ENCODE data around the gene LRIG1.

Gene LRIG1

DNA sequence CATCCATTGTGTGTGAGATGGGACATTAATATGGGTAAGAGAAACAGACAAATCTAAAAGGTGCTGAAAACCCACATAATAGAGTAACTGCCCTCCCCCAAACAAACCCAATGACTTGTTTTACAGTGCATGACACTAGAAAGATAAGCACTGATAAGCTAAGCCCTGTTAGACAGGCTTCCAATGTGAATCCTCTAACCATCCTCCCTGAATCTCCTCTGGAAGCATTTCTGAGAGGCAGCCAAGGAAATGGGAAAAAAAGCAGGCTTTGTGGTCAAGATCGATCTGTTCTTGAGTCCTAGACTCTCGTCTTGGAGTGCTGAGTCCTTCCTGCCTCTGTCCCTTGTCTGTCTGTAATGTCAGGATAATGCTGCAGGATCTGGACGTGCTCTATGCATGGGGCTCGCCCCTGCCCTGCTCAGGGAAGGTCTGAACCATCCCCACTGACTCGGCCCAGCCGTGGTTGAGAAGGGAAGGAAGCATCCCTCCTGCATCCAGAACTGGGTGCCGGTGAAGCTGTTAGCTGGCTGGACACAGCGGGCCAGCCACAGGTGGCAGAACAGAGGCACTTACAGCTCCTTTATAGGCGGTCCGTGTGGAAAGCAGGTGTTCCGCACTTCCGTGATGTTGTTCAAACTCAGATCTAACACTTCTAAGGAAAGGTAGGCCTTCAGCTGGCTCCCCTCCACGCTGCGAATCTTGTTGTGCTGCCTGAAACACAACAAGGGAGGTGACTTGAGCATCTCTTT is 84.1 kb downstream of the LRIG1 start:
- DNase-seq: no peak

DNA sequence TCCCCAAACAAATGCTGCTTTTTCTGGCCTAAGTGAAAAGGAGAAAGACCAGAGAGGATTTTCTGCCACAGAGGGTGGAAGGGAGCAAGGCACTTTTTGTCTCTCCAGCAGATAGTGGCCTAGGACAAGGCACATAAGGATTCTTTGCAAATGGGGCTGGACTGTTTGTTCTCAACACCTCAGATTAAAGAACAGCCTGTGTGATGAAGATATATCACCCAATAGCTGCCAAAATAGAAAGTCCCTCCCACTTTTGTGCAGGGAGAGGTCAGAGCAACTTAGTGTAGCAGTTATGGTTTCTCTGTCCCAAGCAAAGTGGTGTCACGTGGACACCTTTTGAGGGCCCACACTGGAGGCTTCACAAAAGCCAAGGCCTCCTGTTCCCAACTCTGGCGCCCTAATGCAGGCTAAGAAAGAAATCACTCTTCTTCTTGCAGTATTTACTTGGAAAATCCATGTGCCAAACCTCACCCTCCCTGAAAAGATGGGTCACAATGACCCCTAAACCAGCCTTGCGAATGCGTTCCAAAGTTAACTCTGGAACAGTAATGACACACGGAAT is 84.9 kb downstream of the LRIG1 start:
- DNase-seq: no peak

DNA sequence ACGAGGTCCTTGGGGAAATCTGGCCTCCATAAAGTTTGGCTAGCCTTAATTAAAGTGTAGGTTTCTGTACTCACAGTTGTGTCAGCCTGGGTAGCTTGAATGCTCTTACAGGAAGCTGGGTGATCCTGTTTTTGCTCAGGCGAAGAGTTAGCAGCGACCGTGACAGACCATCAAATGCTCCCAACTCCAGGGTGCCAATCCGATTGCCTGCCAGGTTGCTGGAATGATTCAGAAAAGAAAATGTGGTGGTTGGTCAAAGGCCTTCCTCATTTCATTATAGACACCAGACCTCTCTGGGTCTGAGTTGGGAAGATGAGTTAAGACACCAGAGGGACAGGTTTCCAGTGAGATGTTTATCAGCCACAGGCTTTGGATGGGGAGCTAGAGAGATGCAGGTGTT is 86.0 kb downstream of the LRIG1 start:
- DNase-seq: no peak

DNA sequence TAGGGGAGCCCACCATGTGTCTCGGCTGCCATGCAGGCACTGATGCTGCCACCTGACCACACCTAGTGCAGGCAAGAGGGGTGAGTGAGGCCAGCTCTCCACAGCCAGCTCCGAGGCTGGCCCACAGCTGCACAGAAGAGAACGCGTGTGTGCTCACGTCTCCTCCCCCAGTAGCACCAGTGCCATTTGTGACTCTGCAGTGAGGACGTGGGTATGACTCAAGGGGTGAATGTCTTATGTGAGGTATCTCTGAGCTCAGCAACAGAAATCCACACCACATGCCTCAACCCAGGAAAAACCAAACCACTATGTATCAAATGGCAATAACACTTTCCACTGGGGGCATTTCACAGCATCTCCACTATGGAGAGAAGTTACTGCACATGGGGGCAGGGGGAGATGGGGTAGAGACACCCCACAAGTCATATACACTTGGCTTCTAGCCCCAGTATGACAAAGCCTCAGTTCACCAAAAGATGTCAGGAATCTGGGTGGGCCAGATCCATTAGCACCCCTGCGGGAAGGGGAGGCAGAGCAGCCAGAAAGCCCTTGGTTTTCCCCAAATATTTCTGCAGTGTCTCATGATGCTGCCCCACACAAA is 87.6 kb downstream of the LRIG1 start:
- DNase-seq: no peak

DNA sequence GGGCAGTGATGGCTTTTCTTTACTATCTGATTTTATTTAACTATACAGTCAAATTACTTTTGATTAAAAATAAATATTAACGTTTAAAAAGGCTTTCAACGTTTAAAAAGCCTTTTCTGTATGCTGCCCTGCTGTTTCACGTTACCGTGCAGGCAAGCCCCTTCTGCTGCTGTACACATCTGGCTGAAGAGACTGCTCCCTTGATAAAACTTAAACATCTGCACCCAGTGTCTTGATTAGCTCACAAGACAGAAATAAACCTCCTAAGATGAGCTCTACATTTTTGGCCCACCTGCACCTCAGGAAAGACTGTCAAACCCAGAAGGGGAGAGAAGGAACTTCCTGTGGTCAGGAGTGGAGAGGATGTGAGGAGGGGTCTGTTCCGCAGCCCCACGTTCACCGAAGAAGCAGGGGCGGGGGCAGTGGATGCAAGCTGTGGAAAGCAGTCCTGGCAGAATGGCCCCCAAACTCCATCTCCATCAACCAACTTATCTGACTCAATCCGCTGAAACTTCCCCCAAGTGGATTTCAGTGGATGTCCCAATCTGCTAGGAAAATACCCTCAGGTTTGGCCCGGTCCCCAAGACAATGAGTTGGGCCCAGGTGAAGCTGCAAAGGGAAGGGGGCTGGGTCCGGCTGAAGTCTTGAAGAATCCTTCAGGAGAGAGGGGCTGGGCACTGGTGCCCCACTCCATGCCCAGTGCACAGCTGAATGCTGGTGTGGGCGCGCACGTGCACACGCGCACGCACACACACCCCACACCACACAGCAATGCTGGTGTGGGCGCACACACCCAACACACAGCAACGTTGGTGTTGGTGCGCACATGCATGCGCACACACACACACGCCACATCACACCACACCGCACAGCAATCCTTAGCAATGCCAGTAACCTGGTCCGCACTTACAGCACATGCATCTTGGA is 88.6 kb downstream of the LRIG1 start:
- no peak for DNase-seq

DNA sequence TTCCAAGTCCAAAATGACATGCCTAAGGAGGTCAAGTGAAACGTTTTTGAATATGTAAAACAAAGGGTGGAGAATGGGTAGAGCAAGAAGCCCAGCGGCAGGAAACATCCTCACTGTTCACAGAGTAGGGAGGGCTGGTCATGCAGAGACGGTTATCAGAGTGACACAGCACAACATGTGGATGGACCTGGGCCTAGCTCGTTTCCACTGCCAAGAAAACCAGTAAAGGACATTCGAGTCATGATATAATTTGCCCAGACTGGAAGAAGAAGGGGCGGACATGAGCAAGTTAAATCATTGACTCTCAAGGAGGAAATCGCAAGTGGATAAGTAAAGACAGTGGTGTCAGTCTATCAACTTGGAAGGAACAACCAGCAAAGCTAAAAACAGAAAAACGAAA is 89.3 kb downstream of the LRIG1 start:
- DNase-seq: no peak

DNA sequence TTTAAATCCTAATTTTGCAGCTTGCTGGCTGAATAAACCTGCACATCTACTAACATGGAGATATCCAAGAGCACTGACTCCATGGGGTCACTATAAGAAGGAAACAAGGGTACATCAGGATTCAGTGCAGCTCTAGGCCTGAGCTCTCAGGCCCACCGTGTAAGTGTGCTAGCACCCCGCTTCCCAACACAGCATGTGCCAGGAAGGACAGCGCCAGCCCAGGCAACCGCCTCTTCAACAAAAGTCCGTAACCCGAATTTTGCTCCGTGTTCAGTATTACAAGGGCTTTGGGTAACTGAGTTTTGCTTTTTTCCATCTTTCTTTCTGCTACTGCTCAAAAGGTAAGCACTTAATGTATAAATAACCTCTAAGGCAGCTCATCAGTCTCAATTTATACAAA is 89.8 kb downstream of the LRIG1 start:
- no peak for DNase-seq

DNA sequence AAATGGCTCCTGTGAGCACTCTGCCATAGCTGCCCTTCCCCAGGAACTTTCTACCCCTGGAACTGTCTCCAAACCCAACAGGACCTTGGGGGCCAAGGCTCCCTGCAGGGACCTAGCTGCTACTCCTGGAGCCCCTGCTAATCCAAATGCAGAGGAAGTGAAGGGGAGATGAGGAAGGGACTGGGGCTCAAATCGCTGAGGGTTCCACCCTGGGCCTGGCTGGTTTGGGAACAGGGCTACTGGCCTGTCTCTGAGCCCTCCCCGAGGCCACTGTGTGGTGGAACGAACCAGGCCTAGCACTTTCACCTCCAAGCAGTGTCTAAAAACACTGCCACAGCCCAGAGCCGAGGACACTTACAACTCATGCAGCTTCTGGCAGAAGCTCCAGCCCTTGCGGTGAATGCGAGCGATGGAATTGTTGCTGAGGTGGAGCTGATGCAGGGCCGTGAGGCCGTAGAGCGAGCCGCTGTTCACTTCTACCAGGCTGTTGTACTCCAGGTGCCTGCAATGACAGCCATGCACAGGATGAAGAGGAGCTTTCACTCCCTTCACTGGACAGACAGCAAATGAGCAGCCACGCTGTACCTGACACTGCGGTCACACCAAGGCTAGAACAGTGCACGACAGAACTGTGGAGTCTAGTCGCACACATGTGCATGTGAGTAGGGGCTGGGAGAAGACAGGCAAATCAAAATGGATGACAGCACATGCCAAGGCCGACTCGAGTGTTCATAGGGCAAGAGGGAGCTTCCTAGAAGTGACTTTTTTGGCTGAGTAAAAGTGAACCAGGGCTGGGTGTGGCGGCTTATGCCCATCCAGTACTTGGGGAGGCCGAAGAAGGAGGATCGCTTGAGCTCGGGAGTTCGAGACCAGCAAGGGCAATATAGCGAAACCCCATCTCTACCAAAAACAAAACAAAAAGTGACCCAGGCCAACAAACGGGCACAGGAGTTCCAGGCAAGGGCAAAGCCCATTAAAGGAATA is 90.8 kb downstream of the LRIG1 start:
- DNase-seq: no peak

DNA sequence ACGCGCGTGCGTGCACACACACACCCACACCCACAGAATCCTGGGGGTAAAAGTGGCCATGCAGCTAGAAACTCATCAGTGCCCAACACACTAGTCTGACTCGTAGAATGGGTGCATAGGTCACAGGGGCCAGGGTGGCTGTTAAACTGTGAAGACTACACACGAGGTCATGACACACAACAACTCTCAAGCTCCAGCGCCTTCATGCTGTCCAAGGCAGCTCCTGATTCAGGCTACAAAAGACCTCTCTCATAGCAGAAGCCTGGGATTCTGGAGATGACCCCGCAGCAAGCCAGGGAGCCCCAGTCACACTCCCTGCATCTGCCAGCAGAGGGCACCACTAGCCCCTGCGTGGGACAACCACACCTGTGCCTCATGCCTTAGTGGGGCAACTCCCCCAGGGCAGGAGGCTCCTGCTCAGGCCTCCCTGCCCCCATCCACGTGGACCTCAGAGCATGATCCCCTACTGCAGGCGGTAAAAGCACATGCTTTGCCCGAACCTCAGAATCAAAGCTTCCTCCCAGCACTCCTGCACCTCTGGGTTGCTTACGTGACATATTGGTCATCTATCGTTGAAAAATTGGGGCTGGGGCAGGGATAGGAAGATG is 93.1 kb downstream of the LRIG1 start:
- no peak for DNase-seq

DNA sequence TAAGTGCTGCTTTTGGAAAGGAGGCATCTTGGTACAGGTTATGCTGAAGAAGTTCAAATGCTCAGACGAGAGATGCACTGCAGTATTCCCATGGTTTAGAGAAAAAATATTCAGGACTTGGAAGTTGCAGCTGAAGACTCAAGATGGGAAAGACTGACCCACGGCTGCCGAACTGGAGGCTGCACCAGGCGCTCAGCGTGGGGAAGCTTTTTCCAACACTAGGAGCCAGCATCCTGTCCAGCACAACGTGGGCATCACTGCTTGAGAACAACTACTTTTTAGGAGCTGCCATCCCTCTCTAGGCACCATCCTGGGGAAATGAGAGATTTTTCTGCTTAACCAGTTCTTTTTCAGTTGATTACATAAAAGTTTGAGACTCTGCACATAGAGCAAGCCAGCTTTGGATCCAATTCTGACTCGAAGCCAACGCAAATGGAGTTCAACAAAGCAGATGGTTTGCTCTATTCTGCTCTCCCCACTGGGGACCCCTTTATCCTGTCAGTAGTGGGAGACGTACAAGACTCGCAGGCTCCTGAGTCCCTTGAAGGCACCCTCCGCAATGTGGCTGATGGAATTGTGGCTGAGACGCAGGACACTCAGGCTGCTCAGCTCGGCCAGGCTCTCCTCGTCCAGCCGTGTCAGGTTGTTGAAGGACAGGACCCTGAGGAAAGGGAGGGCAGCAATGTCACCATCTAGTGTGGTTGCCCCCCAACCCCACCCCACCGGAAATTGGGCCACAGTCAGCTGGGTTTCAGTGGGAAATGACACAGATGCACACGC is 93.8 kb downstream of the LRIG1 start:
- DNase-seq: no peak

DNA sequence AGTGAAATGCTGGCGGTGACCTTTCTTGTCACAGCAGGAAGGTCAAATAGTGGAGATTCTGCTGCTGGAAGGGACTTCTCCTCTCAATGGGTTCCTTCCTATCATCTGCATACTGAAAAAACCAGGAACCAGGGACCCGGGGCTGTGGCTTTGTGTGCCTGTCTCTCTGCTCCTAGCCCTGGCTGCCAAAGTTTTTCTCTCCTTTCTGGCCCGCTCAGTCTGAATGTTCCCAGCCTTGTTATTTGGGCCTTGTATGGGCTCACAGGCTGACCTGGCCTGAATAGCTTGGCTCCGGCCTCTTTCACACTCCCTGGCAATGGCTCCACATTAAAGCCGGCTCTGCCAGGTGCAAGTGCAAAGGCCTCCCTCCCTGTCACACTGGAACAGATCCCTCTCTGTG is 94.7 kb downstream of the LRIG1 start:
- DNase-seq: no peak

DNA sequence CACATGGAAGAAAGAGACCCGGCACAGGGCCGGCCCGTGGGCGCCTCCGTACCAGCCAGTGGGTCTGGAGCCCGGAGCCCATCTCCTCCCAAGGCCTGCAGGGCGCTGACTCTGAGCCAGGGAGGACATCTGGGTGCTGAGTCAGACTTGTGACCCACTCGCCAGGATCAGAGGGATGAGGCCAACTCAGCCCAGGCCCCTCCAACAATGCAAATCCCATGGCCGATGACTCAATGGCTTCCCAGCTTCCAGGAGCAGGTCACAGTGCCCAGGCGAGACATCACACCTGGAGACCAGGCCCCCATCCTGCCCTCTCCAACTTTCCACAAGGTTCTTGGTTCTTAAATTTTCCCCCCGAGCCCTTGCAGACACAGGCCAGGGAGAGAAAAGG is 95.1 kb downstream of the LRIG1 start:
- DNase-seq: no peak

DNA sequence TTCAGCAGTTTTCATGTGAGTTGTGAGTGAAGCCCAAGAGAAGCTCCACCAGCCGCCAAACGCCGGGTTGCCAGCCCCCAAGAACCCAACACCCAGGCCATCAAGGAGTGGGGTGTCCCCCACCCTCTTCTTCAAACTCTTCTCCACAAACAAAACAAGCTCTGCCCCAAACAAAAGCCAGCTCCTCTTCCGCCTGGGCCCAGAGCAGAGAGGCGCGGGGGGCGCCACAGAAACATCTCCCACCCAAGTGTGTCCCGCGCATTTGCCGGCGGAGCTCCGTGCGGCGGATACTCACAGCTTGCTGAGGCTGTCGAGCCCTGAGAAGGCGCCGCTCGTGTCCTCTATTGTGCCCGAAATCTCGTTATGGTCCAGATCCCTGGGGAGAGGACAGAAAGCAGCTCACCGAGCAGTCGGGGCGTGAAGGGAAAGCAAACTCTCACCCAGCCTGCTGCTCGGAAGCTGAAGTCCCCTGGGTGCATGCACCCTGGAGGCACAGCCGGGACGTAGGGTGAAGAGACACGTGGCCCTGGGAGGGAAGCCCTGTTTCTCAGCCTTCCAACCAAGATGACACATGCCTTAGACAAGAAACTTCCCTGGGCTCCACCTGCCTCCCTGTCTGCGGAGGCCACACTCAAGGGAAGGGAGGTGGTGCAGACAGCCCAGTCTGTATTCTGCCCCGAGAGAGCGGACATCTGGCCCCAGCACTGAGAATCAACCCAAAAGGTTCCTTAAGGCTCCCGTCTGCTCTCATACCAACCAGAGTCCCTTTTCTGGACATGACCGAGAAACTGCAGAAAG is 95.7 kb downstream of the LRIG1 start:
- no peak for DNase-seq

DNA sequence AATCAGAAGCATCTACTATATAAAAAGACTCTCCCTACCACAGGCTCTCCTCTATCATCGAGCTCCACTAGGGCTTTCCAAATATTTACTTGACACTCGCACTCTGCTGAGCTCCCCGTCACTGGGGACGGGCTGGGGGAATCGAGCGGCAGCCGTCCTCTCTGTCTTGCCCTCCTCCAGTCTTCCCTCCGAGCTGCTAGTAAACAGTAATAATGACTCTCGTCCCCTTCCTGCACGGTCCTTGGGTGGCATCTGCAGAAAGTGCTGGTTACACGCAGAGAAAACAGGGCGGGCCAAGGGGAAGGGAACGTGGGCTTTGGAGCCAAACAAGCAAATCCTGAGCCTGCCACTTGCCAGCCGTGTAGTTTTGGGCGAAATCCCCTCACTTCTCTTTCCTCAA is 96.6 kb downstream of the LRIG1 start:
- DNase-seq: no peak

DNA sequence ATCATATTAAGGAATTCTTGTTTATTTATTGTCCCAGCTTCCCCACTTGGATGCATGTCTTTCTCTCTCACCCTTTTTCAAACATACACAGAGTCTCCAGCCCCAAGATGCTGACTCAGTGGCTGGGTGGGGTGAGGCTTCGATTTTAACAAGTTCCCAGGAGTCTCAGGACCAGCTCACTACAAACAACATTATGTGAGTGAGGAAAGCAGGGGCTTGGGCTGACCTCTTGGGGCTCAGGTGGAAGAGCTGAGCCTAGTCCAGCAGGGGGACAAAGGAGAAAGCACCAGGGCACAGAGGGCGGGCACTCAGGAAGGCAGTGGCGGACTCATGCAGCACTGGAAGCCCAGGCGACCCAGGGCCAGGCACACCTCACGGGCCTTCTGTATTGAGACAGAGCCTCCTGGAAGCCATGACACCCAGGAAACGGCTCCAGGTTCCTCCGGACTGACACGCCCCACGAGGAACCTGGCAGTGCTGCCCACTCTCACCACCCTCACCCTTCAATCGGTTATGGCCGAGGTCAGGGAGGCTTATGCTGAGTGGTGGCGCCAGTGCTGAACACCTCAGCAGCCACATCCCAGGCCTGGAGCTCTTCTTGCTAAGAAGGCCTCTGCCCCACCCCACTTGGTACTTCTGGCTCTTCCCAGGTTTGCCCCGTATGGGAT is 97.4 kb downstream of the LRIG1 start:
- DNase-seq: no peak

DNA sequence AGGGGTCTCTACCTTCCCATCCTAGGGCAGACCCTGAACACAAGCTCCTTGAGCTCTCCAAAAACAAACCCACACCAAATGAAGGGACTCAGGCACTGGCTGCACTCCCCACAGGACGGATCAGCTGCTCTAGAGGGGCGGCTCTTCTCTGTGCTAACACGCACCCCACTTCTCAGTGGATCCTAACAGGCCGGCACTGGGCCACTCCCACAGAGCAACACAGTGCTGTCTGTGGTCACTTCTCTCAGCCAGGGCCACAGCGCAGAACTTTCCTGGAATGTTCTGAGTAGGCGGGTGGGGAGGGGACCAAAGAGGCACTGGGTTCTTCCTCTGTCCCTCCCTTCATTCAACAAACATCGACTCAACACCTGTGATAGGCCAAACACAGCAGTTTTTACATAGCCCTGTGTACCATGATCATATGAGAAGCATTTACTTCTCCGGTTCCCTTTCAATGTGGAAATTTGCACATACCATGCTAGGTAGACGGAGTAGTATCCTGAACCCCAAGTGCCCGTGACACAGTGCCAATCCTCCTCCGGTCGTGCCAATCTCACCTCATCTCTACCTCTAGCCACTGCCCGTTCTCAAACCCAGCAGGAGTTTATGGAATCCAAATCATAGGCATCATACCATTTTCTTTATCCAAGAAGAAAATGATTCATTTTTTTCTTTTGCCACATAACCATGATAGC is 98.1 kb downstream of the LRIG1 start:
- DNase-seq: no peak

DNA sequence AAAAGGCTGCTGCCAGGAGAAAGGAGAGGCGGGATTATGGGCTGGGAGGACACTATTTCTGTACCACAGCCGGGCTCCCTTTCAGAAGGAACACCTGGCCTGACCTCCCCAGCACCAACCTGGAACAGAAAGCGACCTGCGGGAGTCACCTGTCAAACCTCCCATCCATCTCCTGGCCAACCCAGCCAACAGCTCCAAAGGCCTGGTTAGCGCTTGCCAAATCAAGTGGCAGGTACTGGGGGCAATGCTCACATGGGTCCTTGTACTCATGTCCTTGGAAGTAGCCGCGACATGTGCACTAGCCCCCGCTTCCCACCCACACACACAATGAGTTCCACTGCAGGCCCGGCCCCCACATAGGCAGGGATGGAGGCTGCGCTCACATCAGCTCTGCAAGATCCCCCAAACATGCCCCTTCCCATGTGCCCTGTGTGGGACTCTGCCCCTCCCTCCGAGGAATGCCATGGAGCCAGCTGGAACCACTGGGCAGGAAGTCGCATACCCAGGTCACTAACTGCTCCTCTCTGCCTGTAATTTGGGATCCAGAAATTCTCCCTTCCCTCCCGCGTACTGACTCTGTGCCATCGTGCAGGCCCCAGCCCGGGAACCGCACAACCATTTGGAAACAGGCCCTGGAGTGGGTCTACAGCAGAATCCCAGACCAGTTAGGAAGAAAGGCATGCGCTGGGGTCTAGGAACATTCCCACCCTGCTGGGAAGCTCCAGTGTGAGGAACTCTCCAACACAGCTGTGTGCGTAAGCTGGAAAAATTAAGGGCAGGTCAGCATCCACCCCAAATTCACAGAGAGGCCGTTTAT is 98.9 kb downstream of the LRIG1 start:
- DNase-seq: no peak

DNA sequence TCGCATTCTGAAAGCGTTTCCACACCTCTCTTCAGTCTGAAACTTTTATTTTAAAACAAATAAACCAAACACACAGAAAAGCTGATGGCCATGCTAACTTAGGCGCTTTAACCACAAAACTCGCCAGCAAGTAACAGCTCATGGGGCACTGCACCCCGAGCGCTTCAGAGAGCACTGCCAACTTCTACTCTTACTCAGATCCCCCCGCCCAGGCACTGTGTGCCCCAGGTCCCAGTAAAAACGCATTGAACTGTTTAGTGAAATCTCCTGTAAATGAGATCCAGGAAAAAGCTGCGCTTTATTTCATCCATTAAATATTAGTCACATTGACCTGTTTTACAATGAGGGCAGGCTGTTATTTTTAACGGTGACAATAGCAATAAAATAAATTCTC is 99.7 kb downstream of the LRIG1 start:
- DNase-seq: no peak
